Smooth muscle cell of the brain vasculature (primary cell): ENCODE results near the gene SIVA1.
A peak's percentile ranks its signal among the peaks of the same experiment; 100 is the strongest.
"Not testable (repeated sequence)": the region's sequence is repeated elsewhere in the genome, so short reads cannot be mapped to it uniquely, and the experiment has no call there.

Experiments
- DNase-seq: peaks from one replicate; pipeline ENCODE4 v3.0.0-alpha.2; 2012; ENCODE audit warnings: low read depth, low spot score

Gene SIVA1

DNA sequence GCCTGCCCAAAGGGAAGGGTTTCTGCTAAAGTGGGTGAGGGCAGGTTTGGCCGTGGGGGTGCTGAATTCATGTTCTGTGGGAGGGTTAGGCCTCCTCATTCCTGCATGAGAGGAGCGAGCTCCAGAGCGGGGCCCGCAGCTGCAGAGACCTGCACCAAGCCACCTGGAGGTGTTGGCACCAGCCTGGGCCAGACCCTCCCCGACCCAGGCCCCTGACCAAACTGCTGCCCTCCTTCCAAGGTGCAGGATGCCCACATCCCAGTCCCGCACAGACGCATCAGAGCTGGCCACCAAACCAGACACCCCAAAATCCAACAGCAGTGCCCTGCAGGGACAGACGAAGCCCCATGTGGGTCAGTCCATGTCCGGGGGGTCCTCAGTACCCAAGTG lies 18.4 kb upstream of the SIVA1 start:
- no peak for DNase-seq

DNA sequence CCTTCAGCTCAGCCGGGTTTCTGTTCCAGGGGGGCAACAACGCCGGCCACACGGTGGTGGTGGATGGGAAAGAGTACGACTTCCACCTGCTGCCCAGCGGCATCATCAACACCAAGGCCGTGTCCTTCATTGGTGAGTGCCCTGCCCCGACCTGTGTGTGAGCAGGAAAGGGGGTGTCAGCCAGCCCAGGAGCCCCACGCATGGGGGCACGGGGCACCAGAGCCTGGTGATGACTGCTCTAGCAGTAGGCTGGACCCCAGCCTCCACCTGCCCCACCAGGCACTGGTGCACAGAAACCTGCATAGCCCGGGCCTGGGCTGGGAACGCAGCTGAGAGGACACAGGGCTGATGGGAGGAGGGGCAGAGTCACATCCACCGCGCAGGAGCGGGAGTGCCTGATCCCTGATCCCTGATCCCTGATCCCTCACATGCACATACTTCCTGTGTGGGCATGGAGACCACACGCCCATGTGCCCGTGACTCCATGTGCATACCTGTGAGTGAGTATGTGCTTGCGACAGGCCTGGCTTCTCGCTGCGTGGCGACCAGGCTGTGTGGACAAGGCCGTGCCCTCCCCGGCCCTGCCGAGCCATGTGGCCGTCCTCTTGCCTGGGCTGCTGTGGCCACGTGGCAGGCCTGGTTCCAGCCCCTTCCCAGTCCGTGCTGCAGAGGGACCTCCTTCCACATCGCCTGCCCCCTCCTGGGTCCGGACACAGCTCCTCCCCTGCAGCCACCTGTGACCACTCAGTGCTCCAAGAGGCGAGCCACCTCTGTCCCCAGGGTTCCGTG lies 17.8 kb upstream of the SIVA1 start:
- no peak for DNase-seq

DNA sequence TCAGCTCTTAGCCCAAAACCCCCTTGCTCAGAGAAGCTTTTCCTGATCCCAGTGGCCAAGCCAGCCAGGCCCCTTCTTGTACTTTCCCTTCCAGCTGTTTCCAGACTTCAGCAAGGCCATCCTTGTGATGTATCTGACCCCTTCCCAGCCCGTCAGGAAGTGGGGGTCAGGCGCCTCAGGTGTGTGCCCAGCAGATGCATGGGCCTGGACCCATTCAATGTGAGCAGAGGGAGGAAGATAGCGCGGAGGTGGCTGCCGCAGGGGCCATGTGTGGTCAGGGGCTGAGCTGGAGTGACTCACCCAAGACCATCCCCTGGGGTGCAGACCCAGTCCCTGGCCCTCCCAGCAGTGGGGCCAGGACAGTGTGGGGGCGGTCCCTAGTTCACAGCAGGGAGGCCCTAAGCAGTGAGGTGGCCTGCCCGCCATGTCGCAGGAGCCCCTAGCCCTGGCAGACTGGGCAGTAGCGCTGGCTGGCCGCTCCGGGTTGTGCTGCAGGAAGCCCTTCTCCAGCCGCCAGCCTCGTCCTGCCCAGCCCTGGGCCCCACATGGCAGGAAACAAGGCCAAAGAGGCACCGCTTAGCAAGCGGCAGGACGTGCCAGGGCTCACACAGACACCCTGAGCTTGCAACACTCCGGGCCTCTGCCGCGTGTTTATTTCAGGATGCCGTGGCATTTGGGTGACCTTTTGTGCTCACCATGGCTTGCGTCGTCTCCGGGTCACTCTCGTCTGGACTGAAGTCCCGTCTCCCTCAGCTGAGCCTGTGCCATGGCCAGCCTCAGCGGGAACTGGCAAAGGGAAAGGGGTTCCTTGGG lies 16.9 kb upstream of the SIVA1 start:
- no peak for DNase-seq

DNA sequence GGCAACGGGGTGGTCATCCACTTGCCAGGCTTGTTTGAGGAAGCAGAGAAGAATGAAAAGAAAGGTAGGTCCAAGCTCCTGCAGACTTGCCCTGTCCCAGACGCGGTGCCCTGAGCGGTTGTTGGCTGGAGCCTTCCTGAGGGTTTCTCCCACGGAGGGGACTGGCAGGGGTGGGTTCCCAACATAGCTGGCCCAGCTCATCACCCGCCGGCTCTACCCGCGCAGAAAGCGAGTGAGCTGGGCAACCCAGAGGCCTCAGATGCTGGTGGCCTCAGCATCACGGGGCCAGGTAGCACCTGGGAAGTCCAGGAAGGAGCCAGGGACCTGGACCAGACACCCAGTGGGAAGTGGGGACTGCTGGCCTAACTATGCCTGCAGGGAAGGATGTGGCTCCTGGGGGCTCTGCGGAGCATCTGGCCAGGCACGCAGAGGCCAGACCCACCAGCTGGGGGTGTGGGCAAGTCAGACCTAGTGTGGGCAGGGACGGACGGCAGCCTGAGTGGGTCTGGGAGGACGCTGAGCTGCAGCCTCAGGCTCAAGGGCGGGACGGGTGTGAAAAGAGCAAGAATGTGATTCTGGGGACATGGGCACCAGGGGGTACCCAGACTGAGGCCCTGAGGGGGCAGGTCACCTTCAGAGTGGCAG lies 14.4 kb upstream of the SIVA1 start:
- DNase-seq, result no peak

DNA sequence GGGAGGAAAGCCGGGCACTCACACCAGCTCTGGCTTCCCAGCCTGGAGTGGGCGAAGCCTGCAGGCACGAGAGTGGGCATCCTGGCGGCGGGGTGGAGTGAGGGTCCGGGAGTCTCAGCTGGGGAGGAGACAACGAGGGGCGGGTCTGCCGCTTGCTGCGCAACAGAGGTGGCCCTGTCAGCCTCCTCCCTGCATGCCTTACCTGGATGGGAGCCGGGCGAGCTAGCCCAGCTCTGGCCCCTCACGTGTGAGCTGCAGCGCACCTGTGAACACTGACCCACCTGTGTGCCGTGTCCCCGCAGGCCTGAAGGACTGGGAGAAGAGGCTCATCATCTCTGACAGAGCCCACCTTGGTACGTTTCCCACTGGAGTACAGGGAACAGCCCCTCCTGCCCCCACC lies 13.9 kb upstream of the SIVA1 start:
- no peak for DNase-seq

DNA sequence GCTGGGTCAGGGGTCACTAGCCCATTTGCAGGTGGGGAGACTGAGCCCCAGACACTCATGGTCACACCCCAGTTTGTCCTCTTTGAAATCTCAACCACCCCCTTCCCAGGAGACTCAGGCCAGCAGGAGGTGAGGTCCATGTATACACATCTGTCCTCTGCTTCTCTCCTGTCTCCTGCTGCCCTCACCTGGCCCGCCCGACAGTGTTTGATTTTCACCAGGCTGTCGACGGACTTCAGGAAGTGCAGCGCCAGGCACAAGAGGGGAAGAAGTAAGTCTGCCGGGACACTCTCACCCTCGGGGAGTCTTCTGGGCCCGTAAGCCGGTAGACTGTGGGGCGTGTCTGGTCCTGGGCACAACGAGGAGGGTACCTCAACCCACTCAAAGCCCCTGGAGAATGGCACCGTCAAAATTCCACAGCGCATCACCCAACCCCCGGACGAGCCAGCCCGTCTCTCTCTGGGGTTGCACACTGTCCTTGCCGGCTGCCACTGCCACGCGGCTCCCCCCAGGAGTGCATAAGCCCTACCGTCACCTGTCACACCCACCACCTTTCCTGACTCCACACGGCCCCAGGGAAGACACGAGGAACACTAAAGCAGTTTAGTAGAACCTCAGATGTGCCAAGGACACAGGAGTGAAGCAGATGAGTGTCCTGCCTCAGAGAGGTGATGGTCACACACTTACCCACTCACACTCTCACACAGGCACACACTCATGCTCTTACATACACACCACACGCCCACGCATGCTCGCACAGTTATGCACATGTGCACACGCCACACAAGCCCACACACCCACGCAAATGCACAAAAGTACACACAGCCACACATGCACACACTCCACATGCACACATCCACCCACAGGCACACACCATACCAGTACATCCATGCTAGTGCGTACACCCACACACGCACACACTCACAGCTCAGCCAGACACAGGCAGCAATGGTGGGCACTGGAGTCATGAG lies 13.1 kb upstream of the SIVA1 start:
- DNase-seq, result no peak

DNA sequence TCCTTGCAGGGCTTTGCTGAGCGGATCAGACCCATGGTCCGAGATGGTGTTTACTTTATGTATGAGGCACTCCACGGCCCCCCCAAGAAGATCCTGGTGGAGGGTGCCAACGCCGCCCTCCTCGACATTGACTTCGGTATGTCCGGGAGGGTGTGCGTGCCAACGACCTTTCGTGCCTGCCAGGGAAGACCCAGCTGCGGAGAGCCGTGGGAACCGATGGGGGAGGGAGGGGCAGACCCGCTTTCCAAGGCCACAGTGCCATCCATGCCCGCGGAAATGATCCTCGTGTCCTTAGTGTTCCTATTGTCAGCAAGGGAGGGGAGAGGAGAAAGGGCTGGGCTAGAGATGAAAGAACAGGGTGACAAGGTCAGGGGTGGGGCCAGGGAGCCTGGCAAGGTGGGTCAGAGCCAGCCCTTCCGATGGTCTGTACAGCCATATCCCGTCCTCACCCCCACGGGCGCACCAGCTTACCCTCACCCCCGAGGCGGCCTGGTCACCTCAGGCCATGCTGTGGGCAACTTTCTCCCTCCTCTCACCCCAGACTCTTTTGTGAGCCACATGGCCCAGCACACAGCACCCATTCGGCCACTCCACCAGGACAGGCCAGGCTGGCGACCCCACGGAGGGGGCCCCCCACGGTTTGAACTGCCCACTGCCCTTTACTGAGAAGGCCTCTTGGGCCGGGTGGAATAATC lies 11.7 kb upstream of the SIVA1 start:
- DNase-seq, result no peak

DNA sequence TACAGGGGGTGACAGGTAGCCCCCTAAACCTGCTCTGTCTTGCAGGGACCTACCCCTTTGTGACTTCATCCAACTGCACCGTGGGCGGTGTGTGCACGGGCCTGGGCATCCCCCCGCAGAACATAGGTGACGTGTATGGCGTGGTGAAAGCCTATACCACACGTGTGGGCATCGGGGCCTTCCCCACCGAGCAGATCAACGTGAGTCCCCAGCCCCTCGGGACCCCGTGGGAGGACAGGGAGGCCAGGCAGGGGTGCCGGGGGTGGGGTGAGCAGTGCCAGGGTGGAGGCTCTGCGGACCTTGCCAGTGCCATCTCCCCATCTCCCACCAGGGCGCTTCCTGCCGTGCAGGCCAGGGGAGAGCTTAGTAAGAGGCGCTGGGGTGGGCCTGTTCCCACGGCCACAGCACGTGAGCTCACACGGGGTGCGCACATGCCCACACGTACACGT lies 11.1 kb upstream of the SIVA1 start:
- no peak for DNase-seq

DNA sequence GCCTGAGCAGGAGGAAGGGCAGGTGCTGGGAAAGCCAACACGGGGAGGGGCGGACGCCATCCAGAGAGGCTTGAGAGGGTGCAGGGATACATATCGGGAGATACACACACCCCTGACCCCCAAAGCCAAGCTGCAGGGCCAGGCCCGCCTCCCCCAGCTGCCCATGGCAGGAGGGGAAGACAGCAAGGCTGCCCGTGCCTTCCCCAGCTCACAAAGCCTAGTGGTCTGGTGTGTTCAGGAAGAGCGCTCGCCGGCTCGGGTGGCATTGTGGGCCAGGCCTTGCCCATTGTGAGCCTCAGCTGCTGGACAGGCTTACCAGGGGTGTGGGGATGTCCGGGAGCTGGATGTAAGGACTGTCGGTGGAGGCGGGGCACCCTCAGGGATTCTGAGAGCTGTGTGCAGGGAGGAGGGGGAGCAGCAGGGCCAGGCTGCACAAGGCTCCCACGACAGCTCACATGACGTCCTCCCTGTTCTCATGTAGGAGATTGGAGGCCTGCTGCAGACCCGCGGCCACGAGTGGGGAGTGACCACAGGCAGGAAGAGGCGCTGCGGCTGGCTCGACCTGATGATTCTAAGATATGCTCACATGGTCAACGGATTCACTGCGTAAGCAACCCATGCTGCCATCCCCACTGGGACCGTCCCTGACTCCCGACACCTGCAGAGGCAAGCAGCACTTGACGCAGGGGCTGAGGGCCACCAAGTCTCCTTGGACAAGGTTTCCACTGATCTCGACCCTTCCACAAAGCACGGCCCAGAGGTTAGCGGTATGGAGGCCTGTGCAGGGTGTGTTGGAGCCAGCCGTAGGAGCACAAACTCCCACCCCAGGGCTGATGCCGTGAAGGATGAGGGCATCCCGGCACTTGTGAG lies 10.1 kb upstream of the SIVA1 start:
- no peak for DNase-seq

DNA sequence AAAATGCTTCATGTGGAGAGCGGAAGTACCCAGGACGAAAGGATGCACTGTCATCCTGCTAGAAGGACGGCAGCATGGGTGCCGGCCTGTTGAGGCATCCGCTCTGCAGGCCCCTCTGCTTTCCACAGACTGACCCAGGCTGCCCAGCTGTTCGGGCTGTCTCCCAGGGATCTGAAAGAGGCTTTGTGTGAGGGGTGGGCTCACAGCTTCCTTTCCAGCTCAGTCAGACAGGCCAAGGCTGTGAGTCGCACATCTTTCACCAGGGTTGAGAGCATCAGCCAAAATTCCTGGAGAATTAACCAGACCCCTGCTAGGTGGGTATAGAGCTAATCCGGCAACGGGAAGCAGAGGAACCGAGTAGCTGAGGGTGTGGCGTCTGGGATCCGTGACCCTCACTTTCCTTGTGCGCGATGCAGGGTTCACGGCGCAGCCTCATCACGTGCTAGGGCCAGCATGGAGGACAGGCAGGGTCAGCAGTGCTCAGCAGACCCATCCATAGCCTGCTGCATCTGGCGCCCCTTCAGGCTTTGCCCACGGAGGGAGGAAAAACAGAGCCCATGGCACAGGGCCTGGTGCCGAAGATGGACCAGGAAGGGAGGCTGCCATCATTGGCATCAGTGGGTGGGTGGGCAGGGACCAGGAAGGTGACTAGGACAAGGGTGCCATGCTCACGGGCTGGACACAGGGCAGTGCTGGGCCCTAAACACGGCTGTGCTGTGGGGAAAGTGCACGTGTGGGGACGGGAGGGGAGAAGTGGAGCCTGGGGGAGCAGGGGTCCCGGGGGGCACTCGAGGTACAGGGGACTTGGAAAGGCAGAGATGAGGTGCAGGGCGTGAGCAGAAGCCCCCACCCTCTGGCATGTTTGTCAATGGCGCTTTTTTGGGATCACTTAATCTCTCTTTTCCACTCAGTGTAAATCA lies 9.2 kb upstream of the SIVA1 start:
- DNase-seq, result no peak

DNA sequence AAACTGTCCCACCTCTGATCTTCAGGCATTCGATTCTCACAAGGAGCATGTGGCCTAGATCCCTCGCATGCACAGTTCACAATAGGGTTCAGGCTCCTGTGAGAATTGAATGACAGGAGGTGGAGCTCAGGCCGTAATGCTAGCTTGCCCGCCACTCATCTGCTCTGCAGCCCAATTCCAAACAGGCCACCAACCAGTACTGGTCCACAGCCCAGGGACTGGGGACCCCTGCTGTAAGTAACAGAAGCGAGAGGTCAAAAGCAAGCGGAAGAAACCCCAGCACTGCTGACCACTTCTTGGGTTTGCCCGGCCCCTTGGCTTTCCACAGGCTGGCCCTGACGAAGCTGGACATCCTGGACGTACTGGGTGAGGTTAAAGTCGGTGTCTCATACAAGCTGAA lies 8.5 kb upstream of the SIVA1 start:
- no peak for DNase-seq

DNA sequence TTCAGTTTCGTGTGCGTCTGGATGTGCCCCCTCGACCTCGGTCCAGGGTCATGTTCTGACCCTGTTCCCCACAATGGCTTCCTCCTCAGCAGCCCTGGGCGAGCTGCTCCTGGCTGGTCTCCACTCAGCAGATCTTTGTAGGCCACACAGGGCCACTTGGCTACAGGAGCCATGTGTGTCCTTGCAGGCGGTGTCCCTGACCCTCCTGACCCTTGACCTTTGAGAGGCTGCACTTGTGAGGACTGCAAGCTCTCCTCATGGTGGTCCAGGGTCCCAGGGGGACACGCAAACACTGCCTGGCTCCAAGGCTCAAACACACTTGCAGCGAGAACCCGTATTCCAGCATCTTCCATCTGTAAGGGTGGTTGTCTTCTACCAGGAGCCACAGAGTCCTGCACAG lies 7.5 kb upstream of the SIVA1 start:
- DNase-seq, result no peak

DNA sequence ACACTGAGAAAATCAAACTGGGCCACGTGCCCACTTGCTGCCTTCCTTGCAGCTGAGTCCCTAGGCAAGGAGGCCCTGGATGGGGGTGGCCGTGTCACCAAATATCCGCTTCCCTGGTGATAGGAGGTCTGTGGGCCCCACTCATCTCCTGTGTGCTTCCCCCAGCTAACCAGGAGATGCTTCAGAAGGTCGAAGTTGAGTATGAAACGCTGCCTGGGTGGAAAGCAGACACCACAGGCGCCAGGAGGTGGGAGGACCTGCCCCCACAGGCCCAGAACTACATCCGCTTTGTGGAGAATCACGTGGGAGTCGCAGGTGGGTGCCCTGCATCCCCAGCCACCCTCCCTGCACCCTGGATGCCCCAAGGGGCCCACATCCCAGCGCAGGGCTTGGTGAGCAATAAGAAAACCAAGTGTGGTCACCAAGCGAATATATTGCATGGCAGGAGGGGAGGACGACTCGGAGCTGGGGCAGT lies 6.8 kb upstream of the SIVA1 start:
- no peak for DNase-seq

DNA sequence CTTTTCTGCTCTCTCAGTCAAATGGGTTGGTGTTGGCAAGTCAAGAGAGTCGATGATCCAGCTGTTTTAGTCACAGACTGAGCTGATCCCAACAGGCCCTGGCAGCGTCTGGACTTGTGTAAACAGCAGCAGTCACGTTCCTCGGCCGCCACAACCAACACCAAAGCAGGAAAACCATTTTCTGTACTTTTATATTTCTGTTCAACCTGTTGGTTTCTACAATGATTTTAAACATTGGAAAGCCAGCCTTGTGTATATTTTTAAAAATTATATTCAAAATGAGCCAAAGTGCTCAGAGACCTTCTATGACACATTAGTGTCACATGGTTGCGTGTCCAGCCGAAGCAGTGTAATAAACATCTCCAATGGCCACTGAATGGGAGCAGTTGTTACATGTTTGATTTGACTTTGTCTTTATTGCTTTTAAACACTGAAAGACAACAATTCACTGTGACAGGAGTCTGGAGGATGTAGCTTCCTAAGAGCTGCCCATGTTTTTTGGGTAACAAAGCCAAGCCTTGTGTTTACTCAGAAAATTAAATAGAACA lies 5.9 kb upstream of the SIVA1 start:
- no peak for DNase-seq

DNA sequence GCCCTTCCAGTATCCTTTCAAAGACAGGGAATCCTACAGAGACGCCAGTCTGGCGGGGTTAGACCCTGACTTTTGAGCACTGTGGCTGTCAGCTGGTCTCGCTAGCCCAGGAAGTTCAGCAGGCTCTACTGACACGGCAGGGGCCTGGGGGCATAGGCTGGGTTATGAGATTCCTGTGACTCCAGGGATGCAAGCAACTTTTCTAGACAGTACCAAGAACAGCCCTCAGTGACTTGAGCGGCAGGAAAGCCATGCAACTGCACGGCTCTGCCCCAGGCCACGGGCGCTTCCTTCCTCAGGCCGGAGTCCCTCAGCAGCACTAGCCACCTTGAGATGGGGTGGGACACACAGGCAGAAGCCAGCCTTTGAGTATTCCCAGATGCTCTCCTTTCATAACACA lies 5.1 kb upstream of the SIVA1 start:
- DNase-seq, result no peak

DNA sequence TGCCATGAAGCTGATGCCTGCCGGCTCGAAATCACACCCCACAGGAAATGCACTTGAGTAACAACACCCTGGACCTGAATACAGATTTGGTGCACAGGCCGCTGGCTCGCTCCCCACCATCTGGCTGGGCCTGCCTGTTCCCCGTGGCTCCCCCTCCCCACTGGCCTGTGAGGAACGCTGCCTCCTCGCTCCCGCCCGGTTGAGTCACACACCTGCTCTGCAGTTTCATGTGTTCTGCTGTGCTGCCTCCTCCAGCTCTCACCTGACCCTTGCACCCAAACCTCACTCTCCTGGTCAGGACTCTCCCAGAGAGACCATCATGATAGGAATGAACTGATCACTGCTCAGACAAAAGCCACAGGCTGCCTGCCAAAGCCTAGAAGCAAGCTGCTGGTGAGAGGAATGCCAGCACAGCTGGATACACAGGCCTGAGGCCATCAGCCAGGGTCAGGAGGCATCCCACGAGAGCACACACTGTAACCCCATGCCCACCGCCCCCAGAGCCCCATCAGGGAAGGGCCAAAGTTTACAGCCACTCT lies 3.8 kb upstream of the SIVA1 start:
- DNase-seq, result peak; percentile 26

DNA sequence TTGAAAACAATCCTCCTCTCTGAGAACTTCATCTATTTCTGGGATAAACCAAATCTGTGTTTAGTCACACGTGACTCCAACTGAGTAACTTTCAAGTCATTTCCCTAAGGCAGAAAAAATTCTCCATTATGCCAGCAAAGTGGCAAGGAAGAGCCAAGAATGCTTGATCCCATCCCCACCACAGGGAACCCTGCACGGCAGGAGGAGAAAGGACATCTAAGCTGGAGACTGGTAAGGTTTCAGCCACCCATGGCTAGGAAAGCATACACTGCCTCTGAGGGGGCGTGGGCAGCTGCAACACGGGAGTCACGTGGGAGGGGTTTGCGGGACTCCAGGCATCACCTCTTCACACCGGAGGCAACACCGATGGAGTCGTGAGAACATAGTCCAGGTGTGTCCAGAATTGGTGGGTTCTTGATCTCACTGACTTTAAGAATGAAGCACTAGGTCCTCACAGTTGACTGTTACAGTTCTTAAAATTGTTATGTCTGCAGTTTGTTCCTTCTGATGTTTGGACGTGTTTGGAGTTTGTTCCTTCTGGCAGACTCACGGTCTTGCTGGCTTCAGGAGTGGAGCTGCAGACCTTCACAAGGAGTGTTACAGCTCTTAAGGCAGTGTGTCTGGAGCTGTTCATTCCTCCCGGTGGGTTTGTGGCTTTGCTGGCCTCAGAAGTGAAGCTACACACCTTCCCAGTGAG lies 2.7 kb upstream of the SIVA1 start:
- peak; percentile 44 for DNase-seq

DNA sequence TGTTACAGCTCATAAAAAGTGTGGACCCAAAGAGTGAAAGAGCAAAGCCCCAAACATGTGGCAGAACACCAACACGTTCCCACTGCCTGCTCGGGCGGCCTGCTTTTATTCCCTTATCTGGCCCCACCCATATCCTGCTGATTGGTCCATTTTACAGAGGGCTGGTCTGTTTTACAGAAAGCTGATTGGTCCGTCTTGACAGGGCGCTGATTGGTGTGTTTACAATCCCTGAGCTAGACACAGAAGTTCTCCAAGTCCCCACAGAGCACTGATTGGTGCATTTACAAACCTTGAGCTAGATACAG lies 2.2 kb upstream of the SIVA1 start:
- DNase-seq, result not testable (repeated sequence)
